Ovary (tissue), 9 donors: ENCODE results near the gene MCEMP1. TPM values are rescaled to one million over a fixed set of nuclear protein-coding genes. Genes with fewer than 3 reads are reported as not detected.
A peak's percentile ranks its signal among the peaks of the same experiment; 100 is the strongest.

Experiments
- DNase-seq, 5 donors: peaks; one replicate each; pipeline ENCODE4 v3.0.0-alpha.2; 2019 to 2020
- H3K27ac ChIP-seq, 2 donors: fragments of 200-600 bp; one replicate each; pipeline versions ENCODE4 v1.5.1 to v1.8.0; 2019 to 2022
- H3K27me3 ChIP-seq: fragments of 200-600 bp; one replicate; pipeline ENCODE4 v1.8.0; 2022
- H3K36me3 ChIP-seq: fragments of 200-600 bp; sonication (generic); one replicate; pipeline ENCODE4 v1.5.1; 2019
- H3K4me1 ChIP-seq: one replicate; pipeline ENCODE4 v1.8.1; 2013; ENCODE audit warnings: mild to moderate bottlenecking, moderate library complexity; ENCODE audit not compliant: insufficient read depth
- H3K4me3 ChIP-seq: fragments of 200-600 bp; sonication (generic); one replicate; pipeline ENCODE4 v1.5.1; 2017
- H3K9me3 ChIP-seq, 2 donors: fragments of 200-600 bp in 1 of 2; sonication (generic) in 1 of 2; one replicate each; pipeline versions ENCODE4 v1.5.1 to v1.8.1; 2013 to 2019; ENCODE audit warnings: mild to moderate bottlenecking in 1 of 2, moderate library complexity in 1 of 2
- CTCF ChIP-seq, 3 donors: fragments of 450-650 bp in 2 of 3; fragments of 200-600 bp in 1 of 3; IDR thresholded peaks; one replicate each; pipeline versions ENCODE4 v1.5.1 to v1.8.0; 2016 to 2022; ENCODE audit warnings: antibody characterized with exemption in 3 of 3, mild to moderate bottlenecking in 1 of 3
- EP300 ChIP-seq: sonication (generic); formaldehyde crosslinking; IDR thresholded peaks from one replicate; pipeline ENCODE4 v1.6.1; 2017; ENCODE audit warnings: antibody characterized with exemption
- POLR2A ChIP-seq: fragments of 450-650 bp; IDR thresholded peaks from one replicate; pipeline ENCODE4 v1.6.1; 2017; ENCODE audit warnings: antibody characterized with exemption, mild to moderate bottlenecking, moderate library complexity
- WGBS, 3 donors: extraction: QIAGEN DNeasy Blood & Tissue Kit in 1 of 3; methylation state at CpG; one replicate each; pipeline versions ENCODE4 v1.1.5 to v1.1.7; 2013 to 2017; 5-methylcytosine and 5-hydroxymethylcytosine counted together
- intact Hi-C, 4 donors: fragments of 100-400 bp; cut with DNase I; formaldehyde crosslinking; loops; one replicate each; pipeline versions ENCODE4 v1.11.0 to v1.15.1; 2022 to 2023
- polyA plus RNA-seq, 2 donors: library from polyadenylated mRNA; stranded (reverse); fragments of 200-250 nt in 1 of 2; fragments of 350-450 nt in 1 of 2; fragmentation: Illumina TruSeq in 1 of 2; extraction: RNeasy Lipid Tissue Mini Kit (QIAGEN cat#74804) in 1 of 2; gene quantifications; one replicate each; pipeline ENCODE4 v1.2.3, GENCODE V29; 2013 to 2014
- total RNA-seq, 7 donors: library from RNA; depleted of rRNA in 2 of 7; stranded (reverse); fragments of >200 nt in 2 of 7; fragmentation: NEBNext Ultra II Directional in 3 of 7; extraction: Animal tissue kit (Norgen Biotek cat#: 25700) in 3 of 7; gene quantifications; one replicate each; pipeline versions ENCODE4 v1.1.0 to v1.2.4, GENCODE V29; 2016 to 2023
- donor health status: DM: no; HTN: no; CAD: no; lungs with moderate emphysema.
- donor health status: DM: no; HTN: no; CAD: no.
- donor health status: Bipolar disorder and iron deficiency.
- donor health status: DM: yes; HTN: yes; CAD: no.
- donor health status: DM: no; HTN: no; CAD: no.
- donor health status: DM: yes; HTN: yes; CAD: no.

Gene MCEMP1
- total and polyA plus RNA-seq, 9 donors: 0.06 to 0.83 (median 0.25) TPM; not detected in 5

- WGBS, 3 donors: 5 to 13% (median 8%) methylated on average over 25 to 61 of the region's 61 CpGs
- Histone ChIP-seq H3K9me3 (no peaks in the 10 kb centered on the region), H3K36me3 (no peaks in the 10 kb centered on the region), H3K27ac (no peak within 1 kb of the TSS), H3K4me1 (no peaks in the 10 kb centered on the region), H3K27me3 (no peaks in the 10 kb centered on the region), H3K4me3 (peak within 1 kb of the TSS; percentile 40)
- intact Hi-C loops: no loop called here
- no peak for TF ChIP-seq EP300
- TF ChIP-seq POLR2A: no peak
- no peak for TF ChIP-seq CTCF (IDR thresholded peaks at IDR 0.05)
- DNase-seq: peak in 2 of 5 donors; percentile 49 to 59
Observed at GRCh38 chr19:7636691-7637373, 40.1 kb upstream of the MCEMP1 start, which contains the start of gene STXBP2. Gene STXBP2 (plus strand): TSS chr19:7637110. CDS start chr19:7637150, 40 bp downstream.

- Histone ChIP-seq H3K9me3 (no peaks in the 10 kb centered on the region), H3K27ac (no peak overlapping the region), H3K27me3 (no peaks in the 10 kb centered on the region), H3K4me3 (peak overlapping the region; percentile 40), H3K4me1 (no peaks in the 10 kb centered on the region), H3K36me3 (no peaks in the 10 kb centered on the region)
- TF ChIP-seq EP300: no peak
- TF ChIP-seq POLR2A: no peak
- TF ChIP-seq CTCF (IDR thresholded peaks at IDR 0.05): no peak
- DNase-seq: no peak
- intact Hi-C loops: no loop called here
- 31 to 36% (median 36%) methylated on average over 30 of the region's 30 CpGs for WGBS, 3 donors
Observed at GRCh38 chr19:7637374-7638256, 39.3 kb upstream of the MCEMP1 start.

GRCh38 chr19:7638802-7639465 lies 38.0 kb upstream of the MCEMP1 start:
- no peaks in the 10 kb centered on the region for H3K36me3 ChIP-seq
- intact Hi-C loops: no loop called here
- H3K4me3 ChIP-seq: no peak overlapping the region
- TF ChIP-seq POLR2A (no peak), CTCF (IDR thresholded peaks at IDR 0.05) (no peak), EP300 (no peak)
- no peak for DNase-seq
- H3K27ac ChIP-seq: no peak overlapping the region
- H3K4me1 ChIP-seq: no peaks in the 10 kb centered on the region
- no peaks in the 10 kb centered on the region for H3K27me3 ChIP-seq
- no peaks in the 10 kb centered on the region for H3K9me3 ChIP-seq
- WGBS, 3 donors: 35 to 46% (median 46%) methylated on average over 12 of the region's 12 CpGs

- Histone ChIP-seq H3K4me3 (no peak overlapping the region), H3K36me3 (no peaks in the 10 kb centered on the region), H3K4me1 (no peaks in the 10 kb centered on the region), H3K9me3 (no peaks in the 10 kb centered on the region), H3K27me3 (no peaks in the 10 kb centered on the region), H3K27ac (no peak overlapping the region)
- intact Hi-C loops: loop anchor here in 1 of 4 donors (10.0 kb wide), 1 partner anchor 165 kb away; no protein-coding TSS in a partner anchor
- TF ChIP-seq EP300 (no peak), POLR2A (no peak), CTCF (IDR thresholded peaks at IDR 0.05) (no peak)
- no peak for DNase-seq
- 93 to 95% (median 94%) methylated on average over 13 of the region's 13 CpGs for WGBS, 3 donors
Observed at GRCh38 chr19:7639863-7640348, 37.0 kb upstream of the MCEMP1 start.
